NCI-H1092 treated with DMSO at 0.1 percent for 48 hours (cell line): ENCODE data around the gene PRSS8.
"Not testable (repeated sequence)": the region's sequence is repeated elsewhere in the genome, so short reads cannot be mapped to it uniquely, and the experiment has no call there.

Source experiments
- DNase-seq: peaks from one replicate; lab custom pipeline; 2025; lab: John Stamatoyannopoulos, UW

Gene PRSS8

GRCh38 chr16:31135535-31136286, at the start of gene PRSS8:
TSS of gene PRSS8 (minus strand) at chr16:31135727. CDS start at chr16:31135498, 229 bp downstream.
- DNase-seq = no peak

GRCh38 chr16:31184888-31185287, 49.4 kb upstream of the PRSS8 start:
- no peak for DNase-seq

GRCh38 chr16:31183432-31184428, 48.2 kb upstream of the PRSS8 start:
- DNase-seq = no peak

- no peak for DNase-seq
Measured at GRCh38 chr16:31182391-31182790, 46.9 kb upstream of the PRSS8 start.

- peak; percentile 9 for DNase-seq
Measured at GRCh38 chr16:31181102-31181830, 45.7 kb upstream of the PRSS8 start.

GRCh38 chr16:31179747-31180459, 44.4 kb upstream of the PRSS8 start, which contains the start of gene FUS:
TSS of gene FUS (plus strand) at chr16:31180139. CDS start at chr16:31180215, 76 bp downstream.
- peak; percentile 91 for DNase-seq

GRCh38 chr16:31179219-31179746, 43.8 kb upstream of the PRSS8 start:
- DNase-seq = no peak

DNA sequence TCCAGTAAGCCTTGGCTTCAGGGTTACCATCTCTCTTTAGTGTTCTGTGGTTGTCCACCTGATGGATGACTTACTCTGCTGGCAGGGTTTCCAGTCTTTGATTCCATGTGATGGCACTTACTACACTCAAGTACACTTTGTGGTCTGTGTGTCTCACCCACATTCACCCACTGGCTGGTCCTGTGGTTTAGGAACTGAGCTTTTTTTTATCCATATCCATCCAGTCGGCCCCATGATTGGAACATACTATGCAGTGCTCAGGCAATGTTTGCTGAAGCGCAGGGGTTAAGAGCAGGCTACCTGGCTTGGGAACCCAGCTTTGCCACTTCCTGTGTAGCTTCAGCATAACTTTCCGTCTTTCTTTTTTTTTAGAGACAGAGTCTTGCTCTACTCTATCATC, 41.6 kb upstream of the PRSS8 start:
- no peak for DNase-seq

DNA sequence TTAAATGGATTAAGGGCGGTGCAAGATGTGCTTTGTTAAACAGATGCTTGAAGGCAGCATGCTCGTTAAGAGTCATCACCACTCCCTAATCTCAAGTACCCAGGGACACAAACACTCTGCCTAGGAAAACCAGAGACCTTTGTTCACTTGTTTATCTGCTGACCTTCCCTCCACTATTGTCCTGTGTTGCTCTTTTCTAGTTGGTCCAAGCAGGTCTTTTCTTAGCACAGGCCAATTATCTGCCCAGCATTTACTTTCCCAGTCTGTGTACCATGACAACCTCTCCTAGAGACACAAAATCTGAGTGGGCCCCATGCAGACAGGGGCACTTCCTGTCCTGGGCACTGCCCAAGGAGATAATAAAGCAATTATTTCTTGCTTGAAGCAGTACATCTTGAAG, 34.5 kb upstream of the PRSS8 start:
- DNase-seq = not testable (repeated sequence)

GRCh38 chr16:31168848-31169247, 33.3 kb upstream of the PRSS8 start:
- DNase-seq = no peak

GRCh38 chr16:31167315-31167714, 31.8 kb upstream of the PRSS8 start:
- no peak for DNase-seq

DNA sequence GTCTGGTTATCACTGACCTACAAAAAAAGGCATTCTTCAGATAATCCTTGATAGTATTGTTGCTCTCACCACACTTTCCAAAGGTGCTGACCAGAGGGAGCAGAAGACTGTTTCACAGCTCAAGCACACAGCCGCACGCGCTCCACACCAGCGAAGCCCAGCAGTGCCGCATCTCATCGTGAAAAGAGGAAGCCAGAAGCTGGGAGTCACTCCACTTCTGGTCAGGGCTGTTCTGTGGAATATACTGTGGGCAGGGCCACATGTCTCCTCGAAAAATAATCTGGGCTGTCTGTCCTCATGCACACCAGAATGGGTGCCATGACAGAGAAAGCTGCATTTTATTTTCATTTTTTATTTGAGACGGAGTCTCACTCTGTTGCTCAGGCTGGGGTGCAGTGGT, 21.6 kb upstream of the PRSS8 start:
- no peak for DNase-seq

DNA sequence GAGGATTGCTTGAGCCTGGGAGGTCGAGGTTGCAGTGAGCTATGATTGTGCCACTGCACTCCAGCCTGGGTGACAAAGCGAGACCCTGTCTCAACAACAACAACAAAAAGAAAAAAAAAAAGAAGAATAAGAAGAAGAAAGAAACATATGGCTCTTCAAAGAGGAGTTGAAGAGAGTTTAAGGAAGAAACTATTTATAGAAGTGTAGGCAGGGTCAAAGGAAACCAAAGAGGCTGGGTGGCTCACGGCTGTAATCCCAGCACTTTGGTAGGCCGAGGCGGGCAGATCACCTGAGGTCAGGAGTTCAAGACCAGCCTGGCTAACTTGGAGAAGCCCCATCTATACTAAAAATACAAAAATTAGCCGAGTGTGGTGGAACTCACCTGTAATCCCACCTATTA, 15.4 kb upstream of the PRSS8 start:
- not testable (repeated sequence) for DNase-seq

DNA sequence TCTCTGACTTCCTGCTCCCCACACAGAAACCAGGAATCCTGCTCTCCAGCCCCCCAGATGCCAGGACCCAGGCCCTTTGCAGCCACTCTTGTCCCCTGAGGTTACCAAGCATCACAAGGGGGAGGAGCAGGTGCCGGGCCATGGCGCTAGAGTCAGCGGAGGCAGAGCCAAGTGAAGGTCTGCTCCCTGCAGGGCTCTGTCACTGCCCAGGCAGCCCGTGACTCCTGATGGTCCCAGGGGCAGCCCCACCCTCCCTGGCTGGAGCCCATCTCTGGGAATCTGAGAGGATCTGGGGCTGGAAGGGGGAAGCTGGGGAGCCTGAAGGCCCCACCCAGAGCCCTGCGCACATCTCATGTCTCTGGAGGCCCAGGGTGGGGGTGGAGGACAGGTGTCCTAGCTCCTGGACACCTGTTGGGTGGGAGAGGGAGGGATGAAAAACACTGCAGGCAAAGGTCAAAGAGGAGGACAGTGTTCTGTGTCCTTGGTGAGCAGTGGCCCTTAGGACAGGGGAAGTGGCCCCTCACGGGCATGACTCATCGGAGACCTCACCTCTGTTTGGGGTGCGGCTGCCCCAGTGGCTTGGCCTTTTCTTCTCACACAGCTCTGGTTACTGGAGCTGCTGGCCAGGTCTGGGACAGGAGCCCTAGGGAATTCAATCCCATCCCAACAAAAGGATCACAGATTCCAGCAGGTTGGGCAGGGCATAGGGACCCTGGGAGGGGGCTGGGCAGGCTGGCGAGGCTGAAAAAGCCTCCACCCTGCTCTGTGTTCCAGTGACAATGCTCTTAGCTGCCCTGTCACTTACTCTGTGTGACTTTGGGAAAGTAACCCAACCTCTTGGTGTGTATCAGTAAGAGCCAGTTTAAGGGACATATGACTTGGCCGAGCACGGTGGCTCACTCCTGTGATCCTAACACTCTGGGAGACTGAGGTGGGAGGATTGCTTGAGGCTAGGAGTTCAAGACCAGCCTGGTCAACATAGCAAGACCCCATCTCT, 14.7 kb upstream of the PRSS8 start, which contains the start of gene PRSS36:
PRSS36 (minus strand) TSS at position 173 of the 997 bp plus-strand sequence; CDS start at position 142, 31 bp downstream.
- DNase-seq = no peak

GRCh38 chr16:31149332-31149731, 13.8 kb upstream of the PRSS8 start:
- no peak for DNase-seq

GRCh38 chr16:31148896-31149295, 13.4 kb upstream of the PRSS8 start:
- DNase-seq = no peak

- DNase-seq = no peak
Measured at GRCh38 chr16:31148281-31148728, 12.8 kb upstream of the PRSS8 start.

DNA sequence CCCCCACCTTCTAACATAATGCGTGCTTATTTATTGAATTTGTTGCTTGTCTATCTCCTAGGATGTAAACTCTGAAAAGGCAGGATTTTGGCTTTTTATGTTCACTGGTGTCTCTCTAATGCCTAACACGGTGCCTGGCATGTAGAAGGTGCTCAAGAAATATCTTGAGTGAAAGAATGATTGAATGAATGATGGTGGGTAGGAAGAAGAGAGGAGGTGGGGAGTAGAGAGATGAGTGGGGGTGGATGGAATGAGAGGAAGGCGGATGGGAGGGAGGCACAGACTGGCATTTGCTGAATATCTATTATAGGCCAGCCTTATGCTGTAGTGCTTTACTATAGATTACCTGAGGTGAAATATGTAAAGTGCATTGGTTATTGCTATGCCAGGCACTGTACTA, 12.0 kb upstream of the PRSS8 start:
- DNase-seq = no peak

DNA sequence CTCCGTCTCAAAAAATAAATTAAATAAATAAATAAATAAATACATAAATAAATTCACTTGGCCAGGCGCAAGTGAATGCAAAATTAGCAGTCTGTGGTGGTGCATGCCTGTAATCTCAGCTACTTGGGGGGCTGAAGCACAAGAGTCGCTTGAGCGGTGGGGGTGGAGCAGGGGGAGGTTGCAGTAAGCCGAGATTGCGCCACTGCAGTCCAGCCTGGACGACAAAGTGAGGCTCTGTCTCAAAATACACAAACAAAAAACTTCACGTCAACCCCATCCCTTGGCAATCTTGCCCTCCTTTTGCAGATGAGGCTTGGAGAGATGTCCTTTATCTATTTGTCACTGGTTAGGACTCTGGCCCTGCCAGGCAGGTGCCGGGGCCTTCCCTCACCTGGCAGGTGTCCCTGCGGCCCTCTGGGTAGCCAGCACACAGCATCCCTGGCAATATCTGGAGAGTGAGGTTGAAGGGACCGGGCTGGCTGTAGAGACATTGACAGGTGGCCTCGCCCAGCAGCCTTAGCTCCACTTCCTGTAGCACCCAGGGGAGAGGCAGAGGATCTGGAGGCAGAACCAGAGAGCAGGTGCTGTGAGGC, 10.0 kb upstream of the PRSS8 start:
- DNase-seq = no peak
